Measurements from ENCODE around the gene PRIM1.

PRIM1 gene

GRCh38 chr12:56761812-56762211, 9.7 kb upstream of the PRIM1 start:
- TF ChIP-seq EGR1 (IDR thresholded peaks at IDR 0.05) (no peak), NFIC (IDR thresholded peaks at IDR 0.05) (no peak), TCF12 (IDR thresholded peaks at IDR 0.05; ENCODE audit: low read depth) (no peak), CREB1 (IDR thresholded peaks at IDR 0.05; ENCODE audit: low read depth) (no peak), TEAD4 (IDR thresholded peaks at IDR 0.05) (no peak), RAD21 (IDR thresholded peaks at IDR 0.05; ENCODE audit: low read depth) (no peak), TAF1 (IDR thresholded peaks at IDR 0.05; ENCODE audit: low read depth) (no peak), EP300 (IDR thresholded peaks at IDR 0.05; ENCODE audit: borderline replicate concordance) (no peak), CEBPB (IDR thresholded peaks at IDR 0.05) (no peak), YY1 (IDR thresholded peaks at IDR 0.05; ENCODE audit: low read depth) (no peak), FOXM1 (IDR thresholded peaks at IDR 0.05; ENCODE audit: borderline replicate concordance, low read depth) (no peak), ZBTB7A (IDR thresholded peaks at IDR 0.05; ENCODE audit: low read depth) (no peak)
- TF ChIP-seq, protein P1, sequence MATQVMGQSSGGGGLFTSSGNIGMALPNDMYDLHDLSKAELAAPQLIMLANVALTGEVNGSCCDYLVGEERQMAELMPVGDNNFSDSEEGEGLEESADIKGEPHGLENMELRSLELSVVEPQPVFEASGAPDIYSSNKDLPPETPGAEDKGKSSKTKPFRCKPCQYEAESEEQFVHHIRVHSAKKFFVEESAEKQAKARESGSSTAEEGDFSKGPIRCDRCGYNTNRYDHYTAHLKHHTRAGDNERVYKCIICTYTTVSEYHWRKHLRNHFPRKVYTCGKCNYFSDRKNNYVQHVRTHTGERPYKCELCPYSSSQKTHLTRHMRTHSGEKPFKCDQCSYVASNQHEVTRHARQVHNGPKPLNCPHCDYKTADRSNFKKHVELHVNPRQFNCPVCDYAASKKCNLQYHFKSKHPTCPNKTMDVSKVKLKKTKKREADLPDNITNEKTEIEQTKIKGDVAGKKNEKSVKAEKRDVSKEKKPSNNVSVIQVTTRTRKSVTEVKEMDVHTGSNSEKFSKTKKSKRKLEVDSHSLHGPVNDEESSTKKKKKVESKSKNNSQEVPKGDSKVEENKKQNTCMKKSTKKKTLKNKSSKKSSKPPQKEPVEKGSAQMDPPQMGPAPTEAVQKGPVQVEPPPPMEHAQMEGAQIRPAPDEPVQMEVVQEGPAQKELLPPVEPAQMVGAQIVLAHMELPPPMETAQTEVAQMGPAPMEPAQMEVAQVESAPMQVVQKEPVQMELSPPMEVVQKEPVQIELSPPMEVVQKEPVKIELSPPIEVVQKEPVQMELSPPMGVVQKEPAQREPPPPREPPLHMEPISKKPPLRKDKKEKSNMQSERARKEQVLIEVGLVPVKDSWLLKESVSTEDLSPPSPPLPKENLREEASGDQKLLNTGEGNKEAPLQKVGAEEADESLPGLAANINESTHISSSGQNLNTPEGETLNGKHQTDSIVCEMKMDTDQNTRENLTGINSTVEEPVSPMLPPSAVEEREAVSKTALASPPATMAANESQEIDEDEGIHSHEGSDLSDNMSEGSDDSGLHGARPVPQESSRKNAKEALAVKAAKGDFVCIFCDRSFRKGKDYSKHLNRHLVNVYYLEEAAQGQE (IDR thresholded peaks at IDR 0.05; ENCODE audit: low read depth): no peak
- TF ChIP-seq, protein P2, sequence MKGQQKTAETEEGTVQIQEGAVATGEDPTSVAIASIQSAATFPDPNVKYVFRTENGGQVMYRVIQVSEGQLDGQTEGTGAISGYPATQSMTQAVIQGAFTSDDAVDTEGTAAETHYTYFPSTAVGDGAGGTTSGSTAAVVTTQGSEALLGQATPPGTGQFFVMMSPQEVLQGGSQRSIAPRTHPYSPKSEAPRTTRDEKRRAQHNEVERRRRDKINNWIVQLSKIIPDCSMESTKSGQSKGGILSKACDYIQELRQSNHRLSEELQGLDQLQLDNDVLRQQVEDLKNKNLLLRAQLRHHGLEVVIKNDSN (IDR thresholded peaks at IDR 0.05): no peak
- TF ChIP-seq, protein P3, sequence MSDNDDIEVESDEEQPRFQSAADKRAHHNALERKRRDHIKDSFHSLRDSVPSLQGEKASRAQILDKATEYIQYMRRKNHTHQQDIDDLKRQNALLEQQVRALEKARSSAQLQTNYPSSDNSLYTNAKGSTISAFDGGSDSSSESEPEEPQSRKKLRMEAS (IDR thresholded peaks at IDR 0.05): no peak

- TF ChIP-seq YY1 (IDR thresholded peaks at IDR 0.05; ENCODE audit: low read depth): no peak
- TF ChIP-seq, protein P3 (IDR thresholded peaks at IDR 0.05): no peak
- TF ChIP-seq TAF1 (IDR thresholded peaks at IDR 0.05; ENCODE audit: low read depth): no peak
- TF ChIP-seq EGR1 (IDR thresholded peaks at IDR 0.05): no peak
- TF ChIP-seq RAD21 (IDR thresholded peaks at IDR 0.05; ENCODE audit: low read depth): no peak
- TF ChIP-seq ZBTB7A (IDR thresholded peaks at IDR 0.05; ENCODE audit: low read depth): no peak
- TF ChIP-seq FOXM1 (IDR thresholded peaks at IDR 0.05; ENCODE audit: borderline replicate concordance, low read depth): no peak
- TF ChIP-seq, protein P2 (IDR thresholded peaks at IDR 0.05): no peak
- TF ChIP-seq CREB1 (IDR thresholded peaks at IDR 0.05; ENCODE audit: low read depth): no peak
- no peak for TF ChIP-seq NFIC (IDR thresholded peaks at IDR 0.05)
- no peak for TF ChIP-seq TEAD4 (IDR thresholded peaks at IDR 0.05)
- TF ChIP-seq CEBPB (IDR thresholded peaks at IDR 0.05): no peak
- no peak for TF ChIP-seq EP300 (IDR thresholded peaks at IDR 0.05; ENCODE audit: borderline replicate concordance)
- no peak for TF ChIP-seq TCF12 (IDR thresholded peaks at IDR 0.05; ENCODE audit: low read depth)
- TF ChIP-seq, protein P1 (IDR thresholded peaks at IDR 0.05; ENCODE audit: low read depth): no peak
Measured at GRCh38 chr12:56760460-56760859, 8.3 kb upstream of the PRIM1 start.

- no peak for TF ChIP-seq CREB1 (IDR thresholded peaks at IDR 0.05; ENCODE audit: low read depth)
- TF ChIP-seq, protein P1 (IDR thresholded peaks at IDR 0.05; ENCODE audit: low read depth): no peak
- no peak for TF ChIP-seq TEAD4 (IDR thresholded peaks at IDR 0.05)
- no peak for TF ChIP-seq EP300 (IDR thresholded peaks at IDR 0.05; ENCODE audit: borderline replicate concordance)
- TF ChIP-seq RAD21 (IDR thresholded peaks at IDR 0.05; ENCODE audit: low read depth): no peak
- no peak for TF ChIP-seq NFIC (IDR thresholded peaks at IDR 0.05)
- no peak for TF ChIP-seq FOXM1 (IDR thresholded peaks at IDR 0.05; ENCODE audit: borderline replicate concordance, low read depth)
- TF ChIP-seq ZBTB7A (IDR thresholded peaks at IDR 0.05; ENCODE audit: low read depth): no peak
- TF ChIP-seq TCF12 (IDR thresholded peaks at IDR 0.05; ENCODE audit: low read depth): no peak
- no peak for TF ChIP-seq EGR1 (IDR thresholded peaks at IDR 0.05)
- no peak for TF ChIP-seq YY1 (IDR thresholded peaks at IDR 0.05; ENCODE audit: low read depth)
- TF ChIP-seq, protein P3 (IDR thresholded peaks at IDR 0.05): no peak
- TF ChIP-seq, protein P2 (IDR thresholded peaks at IDR 0.05): no peak
- no peak for TF ChIP-seq CEBPB (IDR thresholded peaks at IDR 0.05)
- no peak for TF ChIP-seq TAF1 (IDR thresholded peaks at IDR 0.05; ENCODE audit: low read depth)
Measured at GRCh38 chr12:56759263-56759908, 7.3 kb upstream of the PRIM1 start.
